HG03342 (cell line): ENCODE results near the gene HSPA1L.

Source experiments
- ATAC-seq: cut with Tn5 transposase; IDR thresholded peaks from one replicate; pipeline ENCODE4 v1.9.1; 2021; ENCODE audit warnings: mild to moderate bottlenecking, moderate library complexity; ENCODE audit not compliant: unreplicated experiment

The HSPA1L gene

GRCh38 chr6:31784098-31784925 is 30.8 kb downstream of the HSPA1L start:
- ATAC-seq, result no peak

GRCh38 chr6:31782126-31782855 is 32.8 kb downstream of the HSPA1L start:
- no peak for ATAC-seq

- no peak for ATAC-seq
Observed at GRCh38 chr6:31781244-31782125, 33.6 kb downstream of the HSPA1L start.

GRCh38 chr6:31780507-31781243 is 34.4 kb downstream of the HSPA1L start:
- ATAC-seq, result no peak

GRCh38 chr6:31779908-31780307 is 35.2 kb downstream of the HSPA1L start:
- no peak for ATAC-seq

- ATAC-seq, result no peak
Observed at GRCh38 chr6:31778999-31779885, 35.8 kb downstream of the HSPA1L start.

- ATAC-seq, result no peak
Observed at GRCh38 chr6:31778193-31778592, 36.9 kb downstream of the HSPA1L start.

GRCh38 chr6:31777667-31778050 is 37.4 kb downstream of the HSPA1L start:
- ATAC-seq, result no peak

- peak; percentile 66 for ATAC-seq
Observed at GRCh38 chr6:31776989-31777666, 38.0 kb downstream of the HSPA1L start, which contains the start of gene VWA7. Gene VWA7 (minus strand): TSS chr6:31777328. CDS start chr6:31776779, 549 bp downstream.

GRCh38 chr6:31776485-31776988 is 38.5 kb downstream of the HSPA1L start:
- no peak for ATAC-seq

GRCh38 chr6:31775633-31776484 is 39.2 kb downstream of the HSPA1L start:
- ATAC-seq, result no peak

- no peak for ATAC-seq
Observed at GRCh38 chr6:31775184-31775583, 39.9 kb downstream of the HSPA1L start.

- ATAC-seq, result no peak
Observed at GRCh38 chr6:31771992-31772358, 43.1 kb downstream of the HSPA1L start.

- no peak for ATAC-seq
Observed at GRCh38 chr6:31770860-31771259, 44.2 kb downstream of the HSPA1L start.

GRCh38 chr6:31769684-31770371 is 45.3 kb downstream of the HSPA1L start:
- no peak for ATAC-seq

GRCh38 chr6:31768363-31769257 is 46.5 kb downstream of the HSPA1L start:
- no peak for ATAC-seq
